ENCODE measurements around the gene ATP1A1.

- TF ChIP-seq CTCF (IDR thresholded peaks at IDR 0.05) (no peak), EZH2 (IDR thresholded peaks at IDR 0.05; ENCODE audit: borderline replicate concordance, insufficient read depth, low read depth, low read length, poor library complexity, severe bottlenecking) (no peak)
These were observed 15.1 kb downstream of the ATP1A1 start for GRCh38 chr1:116388122-116388521.
